ENCODE results near the gene SASH3.

DNA sequence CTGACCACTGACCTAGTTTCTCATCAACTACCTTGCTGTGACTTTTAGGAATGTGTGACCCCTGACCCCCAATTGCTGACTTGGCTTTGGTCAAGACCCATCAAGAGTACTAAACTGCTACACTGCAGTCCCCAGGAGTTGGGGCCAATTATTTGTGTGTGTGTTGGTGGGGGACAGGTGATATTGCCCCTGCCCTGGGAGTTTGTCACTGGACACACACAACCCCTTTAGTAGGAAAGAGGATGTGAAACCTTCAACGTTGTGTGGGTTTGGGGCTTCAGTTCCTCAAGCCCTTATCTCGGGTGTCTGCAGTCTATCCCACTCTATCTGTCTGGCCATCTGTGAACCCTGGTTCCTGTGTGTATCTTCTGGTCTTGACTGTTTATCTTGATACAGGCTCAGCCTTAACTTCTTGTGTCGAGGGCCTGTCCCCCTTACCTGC lies 6.5 kb downstream of the SASH3 start:
- no peak for TF ChIP-seq CTCF (conservative IDR thresholded peaks at IDR 0.05; ENCODE audit: low read depth, low read length)
- TF ChIP-seq EZH2 (IDR thresholded peaks at IDR 0.05; ENCODE audit: borderline replicate concordance, low read depth, low read length, poor library complexity, severe bottlenecking): no peak
